MM.1S (cell line): ENCODE results near the gene DLGAP1.

ENCODE experiments used
- DNase-seq: peaks from one replicate; pipeline ENCODE4 v3.0.0-alpha.2; 2015
- H2AFZ ChIP-seq: fragments of 300-600 bp; sonication (generic); 2 replicates; pipeline ENCODE4 v1.6.0; 2016; ENCODE audit warnings: antibody characterized with exemption, low read length
- H3F3A ChIP-seq: fragments of 300-600 bp; sonication (generic); 2 replicates; pipeline ENCODE4 v1.6.1; 2016; ENCODE audit warnings: mild to moderate bottlenecking, antibody characterized with exemption, low read length, moderate library complexity, mixed read lengths; ENCODE audit not compliant: insufficient read depth
- H3K27ac ChIP-seq: fragments of 300-600 bp; sonication (generic); 2 replicates; pipeline ENCODE4 v1.5.1; 2016; ENCODE audit warnings: mild to moderate bottlenecking, low read length
- H3K27me3 ChIP-seq: fragments of 300-600 bp; sonication (generic); replicated peaks from 2 replicates; pipeline ENCODE4 v1.6.0; 2016; ENCODE audit warnings: low read length; ENCODE audit not compliant: insufficient read depth
- H3K36me3 ChIP-seq: fragments of 300-600 bp; sonication (generic); replicated peaks from 2 replicates; pipeline ENCODE4 v1.6.1; 2016; ENCODE audit warnings: mild to moderate bottlenecking, low read length, mixed read lengths; ENCODE audit not compliant: insufficient read depth
- H3K4me1 ChIP-seq: fragments of 300-600 bp; sonication (generic); 2 replicates; pipeline ENCODE4 v1.6.1; 2016; ENCODE audit warnings: low read length, mixed read lengths
- H3K4me2 ChIP-seq: fragments of 300-600 bp; sonication (generic); 2 replicates; pipeline ENCODE4 v1.6.0; 2016; ENCODE audit warnings: low read depth, low read length
- H3K4me3 ChIP-seq: fragments of 300-600 bp; sonication (generic); 2 replicates; pipeline ENCODE4 v1.5.1; 2016; ENCODE audit warnings: low read length, mixed read lengths
- H3K79me2 ChIP-seq: fragments of 300-600 bp; sonication (generic); 2 replicates; pipeline ENCODE4 v1.6.1; 2016; ENCODE audit warnings: mixed run types, low read length, mixed read lengths
- H3K9ac ChIP-seq: fragments of 300-600 bp; sonication (generic); 2 replicates; pipeline ENCODE4 v1.6.1; 2016; ENCODE audit warnings: low read length, mixed read lengths
- H3K9me2 ChIP-seq: fragments of 300-600 bp; sonication (generic); replicated peaks from 2 replicates; pipeline ENCODE4 v1.6.1; 2016; ENCODE audit warnings: mild to moderate bottlenecking, low read length, mixed read lengths; ENCODE audit not compliant: insufficient read depth
- H3K9me3 ChIP-seq: fragments of 300-600 bp; sonication (generic); replicated peaks from 2 replicates; pipeline ENCODE4 v1.6.1; 2016; ENCODE audit warnings: mild to moderate bottlenecking, low read length, mixed read lengths; ENCODE audit not compliant: insufficient read depth
- H4K20me1 ChIP-seq: fragments of 300-600 bp; sonication (generic); 2 replicates; pipeline ENCODE4 v1.6.1; 2016; ENCODE audit warnings: mild to moderate bottlenecking, low read length, moderate library complexity, mixed read lengths; ENCODE audit not compliant: insufficient read depth
- EZH2 ChIP-seq: fragments of 300-600 bp; sonication (generic); optimal IDR thresholded peaks from 2 replicates; pipeline ENCODE3; 2017; ENCODE audit warnings: low read depth, mild to moderate bottlenecking, antibody characterized with exemption, low read length, mixed read lengths
- EZH2phosphoT487 ChIP-seq: fragments of 300-600 bp; sonication (generic); IDR thresholded peaks from 2 replicates; pipeline ENCODE4 v1.6.1; 2018; ENCODE audit warnings: antibody characterized with exemption, low read length
- TF ChIP-seq, protein P1 (sequence below): fragments of 300-600 bp; sonication (generic); IDR thresholded peaks from 2 replicates; pipeline ENCODE4 v1.5.1; 2016; ENCODE audit warnings: antibody characterized with exemption, low read length, mixed read lengths

DLGAP1 gene

DNA sequence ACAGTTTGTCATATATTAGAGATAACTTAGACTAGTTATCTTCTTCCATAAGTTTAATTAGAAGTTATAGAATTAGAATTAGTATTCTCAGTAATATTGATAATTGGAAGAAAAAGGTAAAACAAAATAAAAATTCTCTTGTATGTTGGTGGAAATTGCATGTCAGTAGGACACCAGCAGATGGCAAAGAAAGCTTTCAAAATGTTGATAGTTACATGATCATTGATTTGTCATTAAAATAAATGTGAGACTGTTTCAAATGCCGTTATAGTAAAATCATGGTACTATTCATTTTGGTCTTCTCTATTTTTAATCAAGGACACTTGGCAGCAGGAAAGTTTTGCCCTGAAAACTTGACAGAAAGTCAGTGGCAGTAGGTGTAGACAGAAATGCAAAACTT lies 734.9 kb downstream of the DLGAP1 start:
- Histone ChIP-seq H3K79me2 (no peaks in the 10 kb centered on the region), H3K9me3 (no peaks in the 10 kb centered on the region), H2AFZ (no peak overlapping the region), H3K4me3 (no peak overlapping the region), H3K4me2 (no peak overlapping the region), H4K20me1 (no peaks in the 10 kb centered on the region), H3K27me3 (no peaks in the 10 kb centered on the region), H3K9me2 (no peaks in the 10 kb centered on the region), H3K36me3 (no peaks in the 10 kb centered on the region), H3K27ac (no peak overlapping the region), H3F3A (no peaks in the 10 kb centered on the region), H3K9ac (no peak overlapping the region), H3K4me1 (no peaks in the 10 kb centered on the region)
- TF ChIP-seq, protein P1, sequence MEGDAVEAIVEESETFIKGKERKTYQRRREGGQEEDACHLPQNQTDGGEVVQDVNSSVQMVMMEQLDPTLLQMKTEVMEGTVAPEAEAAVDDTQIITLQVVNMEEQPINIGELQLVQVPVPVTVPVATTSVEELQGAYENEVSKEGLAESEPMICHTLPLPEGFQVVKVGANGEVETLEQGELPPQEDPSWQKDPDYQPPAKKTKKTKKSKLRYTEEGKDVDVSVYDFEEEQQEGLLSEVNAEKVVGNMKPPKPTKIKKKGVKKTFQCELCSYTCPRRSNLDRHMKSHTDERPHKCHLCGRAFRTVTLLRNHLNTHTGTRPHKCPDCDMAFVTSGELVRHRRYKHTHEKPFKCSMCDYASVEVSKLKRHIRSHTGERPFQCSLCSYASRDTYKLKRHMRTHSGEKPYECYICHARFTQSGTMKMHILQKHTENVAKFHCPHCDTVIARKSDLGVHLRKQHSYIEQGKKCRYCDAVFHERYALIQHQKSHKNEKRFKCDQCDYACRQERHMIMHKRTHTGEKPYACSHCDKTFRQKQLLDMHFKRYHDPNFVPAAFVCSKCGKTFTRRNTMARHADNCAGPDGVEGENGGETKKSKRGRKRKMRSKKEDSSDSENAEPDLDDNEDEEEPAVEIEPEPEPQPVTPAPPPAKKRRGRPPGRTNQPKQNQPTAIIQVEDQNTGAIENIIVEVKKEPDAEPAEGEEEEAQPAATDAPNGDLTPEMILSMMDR: no peak
- TF ChIP-seq EZH2 (no peak), EZH2phosphoT487 (no peak)
- no peak for DNase-seq

DNA sequence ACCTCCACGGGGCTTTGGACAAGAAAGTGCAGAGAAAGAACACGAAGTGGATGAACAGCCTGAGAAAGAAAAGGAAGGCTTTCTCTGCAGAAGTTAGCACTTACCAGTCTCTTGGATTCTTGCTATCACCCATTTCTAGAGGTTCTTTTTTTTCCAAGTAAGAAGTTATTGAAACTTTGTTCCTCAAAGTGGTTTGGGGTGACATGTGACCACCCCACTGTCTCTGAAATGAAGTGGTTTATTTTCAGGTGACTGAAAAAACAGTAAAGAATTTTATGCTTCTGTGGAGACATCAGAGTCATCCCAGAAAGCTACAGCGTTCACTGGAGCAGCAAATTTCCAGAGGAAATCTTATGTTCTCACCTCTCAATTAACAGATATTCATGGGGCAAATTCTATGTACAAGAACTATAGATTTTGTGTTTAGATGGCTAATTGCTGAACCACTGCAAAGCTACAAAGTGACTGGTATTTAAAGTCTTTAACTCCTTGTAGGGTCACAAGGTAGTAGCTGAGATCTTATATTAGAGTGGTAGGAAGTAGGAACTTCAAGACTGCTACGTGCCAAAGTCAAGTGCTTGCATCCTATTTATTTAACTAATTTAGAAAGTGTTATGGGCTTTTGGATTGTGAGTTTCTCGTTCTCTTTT lies 737.6 kb downstream of the DLGAP1 start:
- Histone ChIP-seq H3F3A (no peaks in the 10 kb centered on the region), H4K20me1 (no peaks in the 10 kb centered on the region), H3K36me3 (no peaks in the 10 kb centered on the region), H3K79me2 (no peaks in the 10 kb centered on the region), H3K4me1 (no peaks in the 10 kb centered on the region), H3K9ac (no peak overlapping the region), H3K27ac (no peak overlapping the region), H3K9me3 (no peaks in the 10 kb centered on the region), H3K9me2 (no peaks in the 10 kb centered on the region), H3K27me3 (no peaks in the 10 kb centered on the region), H3K4me2 (no peak overlapping the region), H3K4me3 (no peak overlapping the region), H2AFZ (no peak overlapping the region)
- no peak for TF ChIP-seq EZH2
- no peak for TF ChIP-seq EZH2phosphoT487
- TF ChIP-seq, protein P1: no peak
- no peak for DNase-seq

DNA sequence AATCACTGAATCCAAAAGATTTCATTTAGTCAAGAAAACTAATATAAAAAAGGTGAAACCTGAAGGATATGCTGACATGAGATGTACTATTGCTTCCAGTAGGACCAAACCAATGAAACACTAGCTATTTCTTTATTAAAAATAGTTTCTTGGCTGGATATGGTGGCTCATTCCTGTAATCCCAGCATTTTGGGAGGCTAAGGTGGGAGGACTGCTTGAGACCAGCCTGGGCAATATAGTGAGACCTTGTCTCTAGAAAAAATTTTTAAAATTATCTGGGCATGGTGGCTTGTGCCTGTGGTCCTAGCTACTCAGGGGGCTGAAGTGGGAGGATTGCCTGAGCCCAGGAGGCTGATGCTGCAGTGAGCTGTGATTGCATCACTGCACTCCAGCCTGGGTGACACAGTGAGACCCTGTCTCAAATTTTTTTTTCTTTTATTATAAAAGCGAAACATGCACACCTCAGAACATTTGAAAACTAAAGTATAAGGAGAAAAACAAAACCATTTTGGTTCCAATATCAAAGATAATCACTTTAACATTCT lies 738.9 kb downstream of the DLGAP1 start:
- Histone ChIP-seq H3F3A (no peaks in the 10 kb centered on the region), H3K36me3 (no peaks in the 10 kb centered on the region), H3K79me2 (no peaks in the 10 kb centered on the region), H3K4me2 (no peak overlapping the region), H3K9me3 (no peaks in the 10 kb centered on the region), H3K9ac (no peak overlapping the region), H2AFZ (no peak overlapping the region), H3K27me3 (no peaks in the 10 kb centered on the region), H3K27ac (no peak overlapping the region), H3K4me1 (no peaks in the 10 kb centered on the region), H3K9me2 (no peaks in the 10 kb centered on the region), H3K4me3 (no peak overlapping the region), H4K20me1 (no peaks in the 10 kb centered on the region)
- TF ChIP-seq EZH2: no peak
- TF ChIP-seq EZH2phosphoT487: no peak
- TF ChIP-seq, protein P1: no peak
- DNase-seq: no peak
